ENCODE data around the gene ALK.

DNA sequence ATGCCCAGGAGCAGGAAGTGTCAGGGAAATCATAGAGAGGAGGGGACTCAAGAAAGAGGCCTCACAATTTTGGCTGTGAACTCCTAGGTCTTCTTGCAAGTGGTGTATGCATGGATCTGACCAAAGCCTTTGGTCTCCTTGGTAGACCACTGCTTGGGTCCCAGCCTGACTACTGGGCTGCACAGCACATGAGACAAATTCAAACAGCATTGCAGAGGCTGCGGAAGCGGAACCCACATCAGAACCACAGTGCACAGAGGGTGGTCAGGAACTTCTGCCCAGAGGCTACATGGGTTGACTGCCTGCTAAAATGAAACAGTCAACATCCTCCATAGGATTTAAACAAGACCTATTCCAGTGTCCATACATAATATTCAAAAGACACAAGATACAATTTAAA lies 766.8 kb downstream of the ALK start:
- TF ChIP-seq, protein P1, sequence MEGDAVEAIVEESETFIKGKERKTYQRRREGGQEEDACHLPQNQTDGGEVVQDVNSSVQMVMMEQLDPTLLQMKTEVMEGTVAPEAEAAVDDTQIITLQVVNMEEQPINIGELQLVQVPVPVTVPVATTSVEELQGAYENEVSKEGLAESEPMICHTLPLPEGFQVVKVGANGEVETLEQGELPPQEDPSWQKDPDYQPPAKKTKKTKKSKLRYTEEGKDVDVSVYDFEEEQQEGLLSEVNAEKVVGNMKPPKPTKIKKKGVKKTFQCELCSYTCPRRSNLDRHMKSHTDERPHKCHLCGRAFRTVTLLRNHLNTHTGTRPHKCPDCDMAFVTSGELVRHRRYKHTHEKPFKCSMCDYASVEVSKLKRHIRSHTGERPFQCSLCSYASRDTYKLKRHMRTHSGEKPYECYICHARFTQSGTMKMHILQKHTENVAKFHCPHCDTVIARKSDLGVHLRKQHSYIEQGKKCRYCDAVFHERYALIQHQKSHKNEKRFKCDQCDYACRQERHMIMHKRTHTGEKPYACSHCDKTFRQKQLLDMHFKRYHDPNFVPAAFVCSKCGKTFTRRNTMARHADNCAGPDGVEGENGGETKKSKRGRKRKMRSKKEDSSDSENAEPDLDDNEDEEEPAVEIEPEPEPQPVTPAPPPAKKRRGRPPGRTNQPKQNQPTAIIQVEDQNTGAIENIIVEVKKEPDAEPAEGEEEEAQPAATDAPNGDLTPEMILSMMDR (IDR thresholded peaks at IDR 0.05; ENCODE audit: low read depth, low read length): no peak
- no peak for TF ChIP-seq EZH2phosphoT487 (IDR thresholded peaks at IDR 0.05; ENCODE audit: low read depth)
